ENCODE data around the gene TM9SF1.
A peak's percentile ranks its signal among the peaks of the same experiment; 100 is the strongest.

Gene TM9SF1

GRCh38 chr14:24179294-24179960 lies 15.8 kb downstream of the TM9SF1 start:
- DNase-seq (ENCODE audit: low read depth) = no peak

DNA sequence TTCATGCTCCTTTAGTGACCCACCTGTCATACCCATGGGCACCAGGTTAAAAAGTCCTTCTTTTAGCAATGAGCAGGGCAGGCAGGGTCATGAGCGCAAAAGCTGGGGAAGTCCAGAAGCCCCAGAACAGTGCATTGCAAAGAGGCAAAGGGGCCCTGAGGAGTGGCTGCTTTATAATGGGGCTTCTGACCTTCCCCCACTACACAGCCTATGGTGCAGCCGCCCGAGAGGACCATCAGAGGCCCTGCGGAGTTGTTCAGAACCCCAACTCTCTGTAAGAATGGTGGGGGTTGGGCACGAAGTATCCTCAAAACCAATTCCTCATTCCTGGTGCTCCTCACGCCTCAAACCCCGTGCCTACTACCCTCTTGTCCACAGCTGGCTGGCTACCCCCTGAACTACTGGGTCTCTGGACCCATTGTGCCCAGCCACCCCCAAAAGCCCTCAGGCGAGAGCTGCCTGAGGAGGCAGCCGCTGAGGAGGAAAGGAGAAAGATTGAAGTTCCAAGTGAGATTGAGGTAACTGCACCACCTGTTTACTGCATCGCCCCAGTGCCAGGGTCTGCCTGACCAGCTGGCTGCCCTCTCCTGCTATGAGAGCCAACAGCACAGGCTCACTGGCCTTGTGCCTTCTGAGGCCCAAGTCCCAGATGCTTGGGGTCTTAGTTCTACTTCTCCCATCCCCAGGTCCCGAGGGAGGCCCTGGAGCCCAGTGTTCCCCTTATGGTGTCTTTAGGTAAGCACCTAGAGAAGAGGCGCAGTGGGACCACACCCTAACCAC lies 16.7 kb downstream of the TM9SF1 start:
- no peak for DNase-seq (ENCODE audit: low read depth)

GRCh38 chr14:24177891-24178290 lies 17.4 kb downstream of the TM9SF1 start:
- DNase-seq (ENCODE audit: low read depth) = no peak

DNA sequence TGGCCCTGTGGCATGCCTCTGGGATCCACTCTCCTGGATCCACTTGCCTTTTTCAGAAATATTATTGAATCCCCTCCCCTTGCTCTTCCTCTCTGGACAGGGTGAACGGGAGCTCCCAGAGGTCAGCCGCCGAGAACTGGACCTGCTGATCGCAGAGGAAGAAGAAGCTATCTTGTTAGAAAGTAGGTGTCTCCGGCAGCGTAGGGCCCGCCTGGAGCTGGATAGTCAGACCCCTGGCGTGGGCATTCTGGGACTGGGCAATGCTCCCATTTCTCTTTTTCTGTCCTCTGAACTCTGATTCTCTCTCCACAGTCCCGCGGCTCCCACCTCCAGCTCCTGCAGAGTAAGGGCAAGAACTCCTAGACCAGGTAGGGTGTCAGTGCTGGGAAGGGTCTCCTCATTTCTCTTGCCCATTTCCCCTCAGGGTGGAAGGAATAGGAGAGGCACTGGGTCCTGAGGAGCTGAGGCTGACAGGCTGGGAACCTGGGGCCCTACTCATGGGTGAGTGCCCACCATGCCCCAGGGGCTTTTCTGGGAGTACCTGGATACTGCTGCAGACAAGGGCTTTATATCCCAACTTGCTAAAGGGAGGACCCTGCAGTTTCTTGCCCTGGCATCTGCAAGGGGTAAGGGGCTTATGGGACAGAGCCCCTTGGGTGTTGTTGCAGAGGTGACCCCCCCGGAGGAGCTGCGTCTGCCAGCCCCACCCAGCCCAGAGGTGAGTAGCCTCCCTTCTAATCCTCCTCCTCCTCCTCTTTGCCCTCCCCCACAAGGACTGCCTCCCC lies 18.0 kb downstream of the TM9SF1 start:
- no peak for DNase-seq (ENCODE audit: low read depth)

DNA sequence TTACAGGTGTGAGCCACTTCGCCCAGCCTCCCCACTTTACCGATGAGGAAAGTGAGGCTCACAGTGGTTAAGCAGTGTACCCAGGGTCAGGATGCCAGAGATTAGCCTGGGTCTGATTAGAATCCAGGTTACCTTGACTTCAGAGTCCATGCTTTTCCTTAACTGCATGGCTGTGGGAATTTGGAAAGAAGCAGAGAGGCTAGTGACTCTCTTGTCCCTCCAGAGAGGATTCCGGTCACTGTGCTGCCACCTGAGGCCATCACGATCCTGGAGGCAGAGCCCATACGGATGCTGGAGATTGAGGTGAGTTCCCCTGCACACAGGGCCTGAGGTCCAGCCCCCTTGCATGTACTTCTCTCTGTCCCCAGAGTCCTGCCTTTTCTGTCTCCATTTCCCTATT lies 18.6 kb downstream of the TM9SF1 start:
- DNase-seq (ENCODE audit: low read depth) = no peak

GRCh38 chr14:24172871-24173281 lies 22.4 kb downstream of the TM9SF1 start:
- DNase-seq (ENCODE audit: low read depth) = no peak

DNA sequence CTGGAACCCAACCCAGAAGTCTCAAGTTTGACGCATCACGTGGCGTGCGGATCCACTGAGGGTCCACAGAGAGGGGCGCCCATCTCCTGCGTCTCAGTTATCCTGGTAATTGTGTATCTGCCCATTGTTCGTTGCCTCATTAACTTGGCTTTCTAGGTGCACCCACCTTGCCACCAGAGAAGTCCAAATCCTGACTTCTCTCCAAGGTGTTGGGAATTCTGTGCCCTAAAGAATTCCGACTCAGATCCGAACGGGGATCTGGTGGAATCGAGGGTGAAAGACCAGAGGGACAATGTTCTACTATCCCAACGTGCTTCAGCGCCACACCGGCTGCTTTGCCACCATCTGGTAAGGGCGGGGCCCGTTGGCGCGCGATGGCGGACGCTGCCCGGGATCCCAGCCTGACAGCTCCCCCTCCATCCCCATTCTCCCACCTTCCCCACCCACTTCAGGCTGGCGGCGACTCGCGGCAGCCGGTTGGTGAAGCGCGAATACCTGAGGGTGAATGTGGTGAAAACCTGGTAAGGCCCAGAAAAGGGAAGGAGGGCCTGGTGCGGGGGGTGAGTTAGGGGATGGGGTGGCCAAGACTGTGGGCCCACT lies 22.9 kb downstream of the TM9SF1 start:
- DNase-seq (ENCODE audit: low read depth) = no peak

GRCh38 chr14:24171422-24172260 lies 23.6 kb downstream of the TM9SF1 start, which contains the start of gene REC8:
Gene REC8 (plus strand): TSS chr14:24172080. CDS start chr14:24172553, 473 bp downstream.
- no peak for DNase-seq (ENCODE audit: low read depth)

- no peak for DNase-seq (ENCODE audit: low read depth)
Observed at GRCh38 chr14:24167469-24168114, 27.6 kb downstream of the TM9SF1 start.

GRCh38 chr14:24165785-24166184 lies 29.5 kb downstream of the TM9SF1 start:
- no peak for DNase-seq (ENCODE audit: low read depth)

GRCh38 chr14:24164518-24164991 lies 30.7 kb downstream of the TM9SF1 start:
- no peak for DNase-seq (ENCODE audit: low read depth)

DNA sequence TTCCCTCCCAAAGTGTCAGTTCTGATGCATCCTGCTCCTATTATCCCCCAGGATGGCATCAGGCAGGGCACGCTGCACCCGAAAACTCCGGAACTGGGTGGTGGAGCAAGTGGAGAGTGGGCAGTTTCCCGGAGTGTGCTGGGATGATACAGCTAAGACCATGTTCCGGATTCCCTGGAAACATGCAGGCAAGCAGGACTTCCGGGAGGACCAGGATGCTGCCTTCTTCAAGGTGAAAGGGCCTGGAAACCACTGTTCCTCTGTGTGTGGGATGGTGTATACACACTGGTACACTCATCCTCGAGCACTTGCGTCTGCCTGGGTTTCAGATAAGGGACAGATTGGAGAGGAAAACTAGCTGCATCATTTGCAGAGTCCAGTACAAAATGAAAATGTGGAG lies 33.1 kb downstream of the TM9SF1 start:
- no peak for DNase-seq (ENCODE audit: low read depth)

- DNase-seq (ENCODE audit: low read depth) = peak; percentile 94
Observed at GRCh38 chr14:24160850-24161804, 34.1 kb downstream of the TM9SF1 start, which contains the start of gene IRF9. Gene IRF9 (plus strand): TSS chr14:24161265. CDS start chr14:24162145, 880 bp downstream.

DNA sequence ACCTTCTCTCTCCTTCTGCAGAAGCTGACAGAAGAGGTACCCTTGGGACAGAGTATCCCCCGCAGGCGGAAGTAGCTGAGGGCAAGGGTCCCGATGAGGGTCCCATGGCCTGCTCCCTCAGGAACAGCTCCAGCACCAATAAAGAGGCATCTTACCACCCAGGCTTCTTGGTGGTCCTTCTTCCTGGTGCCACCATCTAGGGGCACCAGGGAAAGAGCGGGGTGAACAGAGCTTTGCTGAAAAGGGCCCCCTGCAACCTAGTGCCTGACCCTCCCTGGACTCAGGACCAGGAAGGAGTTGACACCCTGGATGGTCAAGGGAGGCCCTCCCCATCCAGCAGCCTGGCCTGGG lies 34.8 kb downstream of the TM9SF1 start:
- no peak for DNase-seq (ENCODE audit: low read depth)

- no peak for DNase-seq (ENCODE audit: low read depth)
Observed at GRCh38 chr14:24159777-24160498, 35.3 kb downstream of the TM9SF1 start.

- DNase-seq (ENCODE audit: low read depth) = no peak
Observed at GRCh38 chr14:24157331-24157730, 37.9 kb downstream of the TM9SF1 start.

- no peak for DNase-seq (ENCODE audit: low read depth)
Observed at GRCh38 chr14:24156840-24157239, 38.4 kb downstream of the TM9SF1 start.

GRCh38 chr14:24155100-24155499 lies 40.1 kb downstream of the TM9SF1 start:
- no peak for DNase-seq (ENCODE audit: low read depth)

Data from fibroblast of gingiva (primary cell).